Sigmoid colon (tissue), 7 donors: ENCODE results near the gene TBC1D2B. TPM values are rescaled to one million over a fixed set of nuclear protein-coding genes. Genes with fewer than 3 reads are reported as not detected.
A peak's percentile ranks its signal among the peaks of the same experiment; 100 is the strongest.

Experiments used
- DNase-seq: peaks from one replicate; pipeline ENCODE4 v3.0.0-alpha.2; 2019
- H3K27ac ChIP-seq, 4 donors: fragments of 200-600 bp; sonication (generic); one replicate each; pipeline ENCODE4 v1.5.1; 2016 to 2019; ENCODE audit warnings: mild to moderate bottlenecking in 1 of 4
- H3K27me3 ChIP-seq, 3 donors: fragments of 200-600 bp; sonication (generic); one replicate each; pipeline ENCODE4 v1.5.1; 2019; ENCODE audit warnings: mild to moderate bottlenecking in 1 of 3
- H3K36me3 ChIP-seq, 4 donors: fragments of 200-600 bp; sonication (generic); one replicate each; pipeline ENCODE4 v1.5.1; 2016 to 2019
- H3K4me1 ChIP-seq, 4 donors: fragments of 200-600 bp; sonication (generic); one replicate each; pipeline ENCODE4 v1.5.1; 2017 to 2019
- H3K4me3 ChIP-seq, 4 donors: fragments of 200-600 bp; sonication (generic); one replicate each; pipeline ENCODE4 v1.5.1; 2017 to 2019; ENCODE audit warnings: mild to moderate bottlenecking in 2 of 4, moderate library complexity in 1 of 4
- H3K9me3 ChIP-seq, 4 donors: fragments of 200-600 bp in 3 of 4; sonication (generic) in 3 of 4; one replicate each; pipeline versions ENCODE4 v1.5.1 to v1.6.1; 2013 to 2019
- EP300 ChIP-seq, 4 donors: sonication (generic); formaldehyde crosslinking; IDR thresholded peaks; one replicate each; pipeline ENCODE4 v1.6.1; 2017; ENCODE audit warnings: antibody characterized with exemption in 4 of 4
- POLR2A ChIP-seq, 2 donors: fragments of 450-650 bp; IDR thresholded peaks; one replicate each; pipeline ENCODE4 v1.6.1; 2016; ENCODE audit warnings: antibody characterized with exemption in 2 of 2, mild to moderate bottlenecking in 2 of 2, moderate library complexity in 2 of 2
- POLR2AphosphoS5 ChIP-seq, 4 donors: sonication (generic); formaldehyde crosslinking; IDR thresholded peaks; one replicate each; pipeline ENCODE4 v1.6.1; 2017; ENCODE audit warnings: antibody characterized with exemption in 4 of 4
- WGBS, 2 donors: extraction: QIAGEN DNeasy Blood & Tissue Kit; methylation state at CpG; one replicate each; pipeline ENCODE4 v1.1.7; 2013; 5-methylcytosine and 5-hydroxymethylcytosine counted together
- intact Hi-C: fragments of 100-400 bp; cut with DNase I; formaldehyde crosslinking; loops from one replicate; pipeline ENCODE4 v1.15.1; 2023
- polyA plus RNA-seq, 3 donors: library from polyadenylated mRNA; stranded (reverse); fragments of 200-250 nt; gene quantifications; one replicate each; pipeline ENCODE4 v1.2.3, GENCODE V29; 2013
- total RNA-seq, 4 donors: library from RNA; depleted of rRNA; stranded (reverse); fragments of >200 nt; gene quantifications; one replicate each; pipeline ENCODE4 v1.1.0, GENCODE V29; 2016
- TF ChIP-seq, protein P1 (sequence below), 4 experiments: fragments of 450-650 bp in 3 of 4; fragments of 200-600 bp in 1 of 4; IDR thresholded peaks; one replicate each; pipeline ENCODE4 v1.5.1; 2016 to 2019; ENCODE audit warnings: antibody characterized with exemption in 4 of 4, mild to moderate bottlenecking in 3 of 4, moderate library complexity in 2 of 4
- donor health status: healthy with polysubstance abuse.
- donor health status: Bipolar disorder and iron deficiency.
- donor health status: healthy.

TBC1D2B gene
- total and polyA plus RNA-seq, 7 donors = 7.6 to 47.1 (median 29.9) TPM

DNA sequence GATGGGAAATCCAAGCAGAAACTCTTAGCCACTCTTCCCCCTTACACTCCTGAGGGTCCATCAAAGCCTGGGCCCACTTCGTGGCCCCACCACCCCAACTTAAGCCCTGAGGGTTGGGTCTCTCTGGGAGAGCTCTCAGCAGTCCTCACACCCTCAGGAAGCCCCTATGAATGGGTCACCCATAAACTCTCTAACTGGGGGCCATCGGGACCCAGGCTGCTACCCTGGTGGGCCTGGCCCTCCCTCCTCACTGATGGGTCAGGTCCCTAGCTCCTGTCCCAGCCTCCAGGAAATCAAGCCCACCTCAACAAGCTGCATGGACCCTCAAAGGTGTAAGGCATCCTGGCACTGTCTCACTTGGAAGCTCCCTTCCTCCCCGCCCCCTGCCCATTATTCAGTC is 34.3 kb upstream of the TBC1D2B start:
- Histone ChIP-seq H3K4me1 (no peaks in the 10 kb centered on the region), H3K27me3 (no peaks in the 10 kb centered on the region), H3K4me3 (no peak overlapping the region), H3K27ac (no peak overlapping the region), H3K36me3 (no peaks in the 10 kb centered on the region), H3K9me3 (no peaks in the 10 kb centered on the region)
- TF ChIP-seq EP300 (IDR thresholded peaks at IDR 0.05) (no peak), POLR2A (IDR thresholded peaks at IDR 0.05) (no peak), POLR2AphosphoS5 (IDR thresholded peaks at IDR 0.05) (no peak)
- TF ChIP-seq, protein P1, sequence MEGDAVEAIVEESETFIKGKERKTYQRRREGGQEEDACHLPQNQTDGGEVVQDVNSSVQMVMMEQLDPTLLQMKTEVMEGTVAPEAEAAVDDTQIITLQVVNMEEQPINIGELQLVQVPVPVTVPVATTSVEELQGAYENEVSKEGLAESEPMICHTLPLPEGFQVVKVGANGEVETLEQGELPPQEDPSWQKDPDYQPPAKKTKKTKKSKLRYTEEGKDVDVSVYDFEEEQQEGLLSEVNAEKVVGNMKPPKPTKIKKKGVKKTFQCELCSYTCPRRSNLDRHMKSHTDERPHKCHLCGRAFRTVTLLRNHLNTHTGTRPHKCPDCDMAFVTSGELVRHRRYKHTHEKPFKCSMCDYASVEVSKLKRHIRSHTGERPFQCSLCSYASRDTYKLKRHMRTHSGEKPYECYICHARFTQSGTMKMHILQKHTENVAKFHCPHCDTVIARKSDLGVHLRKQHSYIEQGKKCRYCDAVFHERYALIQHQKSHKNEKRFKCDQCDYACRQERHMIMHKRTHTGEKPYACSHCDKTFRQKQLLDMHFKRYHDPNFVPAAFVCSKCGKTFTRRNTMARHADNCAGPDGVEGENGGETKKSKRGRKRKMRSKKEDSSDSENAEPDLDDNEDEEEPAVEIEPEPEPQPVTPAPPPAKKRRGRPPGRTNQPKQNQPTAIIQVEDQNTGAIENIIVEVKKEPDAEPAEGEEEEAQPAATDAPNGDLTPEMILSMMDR (IDR thresholded peaks at IDR 0.05) = no peak
- 91% methylated on average over 3 of the region's 3 CpGs for WGBS, 2 donors
- peak; percentile 47 for DNase-seq
- intact Hi-C loops = loop anchor here (5.0 to 10.0 kb wide), 2 partner anchors 83 to 311 kb away; no protein-coding TSS in a partner anchor

DNA sequence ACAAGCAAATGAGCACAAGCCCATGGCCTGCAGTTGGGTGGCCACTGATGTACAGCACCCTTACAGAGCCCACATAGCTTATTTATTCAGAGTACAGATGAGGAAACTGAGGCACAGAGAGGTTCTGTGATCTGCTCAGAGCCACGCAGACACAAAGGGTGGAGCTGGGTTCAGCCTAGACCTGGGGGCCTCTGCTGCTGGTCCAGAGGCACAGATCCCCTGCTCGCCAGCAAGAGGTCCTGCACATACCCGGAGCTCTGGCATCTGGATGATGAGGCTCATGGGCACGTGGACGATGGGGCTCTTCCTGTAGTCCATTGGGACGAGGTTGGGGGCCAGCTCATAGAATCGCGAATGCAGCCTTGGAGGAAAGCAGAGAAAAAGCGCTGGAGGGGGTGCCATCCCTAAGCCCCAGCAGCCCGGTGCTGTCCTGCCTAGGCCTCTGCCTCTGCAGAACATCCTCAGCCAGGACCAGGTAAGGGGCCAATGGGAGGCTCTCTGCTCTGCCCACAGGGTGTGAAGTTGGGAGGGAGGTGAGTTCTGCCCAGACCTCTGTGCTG is 33.5 kb upstream of the TBC1D2B start:
- DNase-seq = peak; percentile 43
- intact Hi-C loops = loop anchor here (5.0 to 10.0 kb wide), 2 partner anchors 84 to 311 kb away; no protein-coding TSS in a partner anchor
- H3K4me1 ChIP-seq = no peaks in the 10 kb centered on the region
- H3K27me3 ChIP-seq = no peaks in the 10 kb centered on the region
- H3K4me3 ChIP-seq = no peak overlapping the region
- 94 to 95% methylated on average over 10 of the region's 10 CpGs for WGBS, 2 donors
- TF ChIP-seq POLR2A (IDR thresholded peaks at IDR 0.05) = no peak
- TF ChIP-seq POLR2AphosphoS5 (IDR thresholded peaks at IDR 0.05) = no peak
- TF ChIP-seq, protein P1 (IDR thresholded peaks at IDR 0.05) = no peak
- no peak for TF ChIP-seq EP300 (IDR thresholded peaks at IDR 0.05)
- H3K9me3 ChIP-seq = no peaks in the 10 kb centered on the region
- H3K27ac ChIP-seq = no peak overlapping the region
- H3K36me3 ChIP-seq = no peaks in the 10 kb centered on the region

DNA sequence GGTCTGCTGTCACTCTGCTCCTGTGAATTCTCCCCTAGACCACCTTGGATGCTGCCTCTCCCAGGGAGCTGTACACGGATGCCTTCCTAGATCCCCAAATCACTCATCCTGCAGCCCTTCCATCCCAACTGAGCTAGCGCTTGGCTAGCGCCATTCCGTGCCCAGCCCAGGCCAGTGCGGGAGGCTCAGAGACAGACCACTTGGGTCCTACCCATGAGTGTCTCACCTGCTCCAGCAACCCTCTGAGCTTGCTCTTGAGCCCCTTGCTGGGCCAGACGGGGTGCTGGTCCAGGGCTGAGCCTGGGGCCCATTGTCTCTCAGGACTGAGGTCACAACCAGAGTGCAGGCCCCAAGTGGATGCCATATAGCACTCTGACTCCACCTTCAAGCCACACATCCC is 32.6 kb upstream of the TBC1D2B start:
- no peak overlapping the region for H3K27ac ChIP-seq
- H3K9me3 ChIP-seq = no peaks in the 10 kb centered on the region
- H3K36me3 ChIP-seq = no peaks in the 10 kb centered on the region
- intact Hi-C loops = loop anchor here (5.0 to 10.0 kb wide), 2 partner anchors 85 to 312 kb away; no protein-coding TSS in a partner anchor
- no peaks in the 10 kb centered on the region for H3K4me1 ChIP-seq
- H3K27me3 ChIP-seq = no peaks in the 10 kb centered on the region
- peak; percentile 52 for DNase-seq
- no peak for TF ChIP-seq POLR2AphosphoS5 (IDR thresholded peaks at IDR 0.05)
- no peak for TF ChIP-seq EP300 (IDR thresholded peaks at IDR 0.05)
- TF ChIP-seq, protein P1 (IDR thresholded peaks at IDR 0.05) = no peak
- no peak for TF ChIP-seq POLR2A (IDR thresholded peaks at IDR 0.05)
- 93 to 95% methylated on average over 6 of the region's 6 CpGs for WGBS, 2 donors
- H3K4me3 ChIP-seq = no peak overlapping the region

DNA sequence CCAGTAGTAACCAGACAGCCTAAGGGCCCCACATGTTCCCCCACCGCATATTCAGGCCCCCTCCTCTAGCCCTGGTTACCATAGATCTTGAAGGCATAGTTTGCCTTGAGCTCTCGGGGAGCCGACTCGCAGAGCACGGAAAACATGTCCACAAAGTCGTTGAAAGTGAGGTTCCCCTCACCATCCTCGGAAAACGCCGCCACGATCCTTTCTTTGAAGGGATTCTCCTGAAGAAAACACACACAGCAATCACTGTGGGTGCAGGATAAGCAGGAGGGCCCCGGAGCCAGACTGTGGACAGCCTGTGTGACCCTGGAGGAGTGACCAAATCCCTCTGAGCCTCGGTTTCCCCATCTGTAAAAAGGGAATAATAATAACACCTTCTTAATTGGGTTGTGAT is 31.6 kb upstream of the TBC1D2B start:
- intact Hi-C loops = loop anchor here (2.0 kb wide), 1 partner anchor 142 kb away; no protein-coding TSS in a partner anchor
- WGBS, 2 donors = 91 to 93% methylated on average over 12 of the region's 12 CpGs

More for the DNA sequence above, 31.6 kb upstream of the TBC1D2B start:
- Histone ChIP-seq H3K36me3 (no peaks in the 10 kb centered on the region), H3K9me3 (no peaks in the 10 kb centered on the region), H3K4me3 (no peak overlapping the region), H3K27me3 (no peaks in the 10 kb centered on the region), H3K27ac (no peak overlapping the region), H3K4me1 (no peaks in the 10 kb centered on the region)
- no peak for TF ChIP-seq POLR2A (IDR thresholded peaks at IDR 0.05)
- TF ChIP-seq, protein P1 (IDR thresholded peaks at IDR 0.05) = no peak
- no peak for TF ChIP-seq EP300 (IDR thresholded peaks at IDR 0.05)
- TF ChIP-seq POLR2AphosphoS5 (IDR thresholded peaks at IDR 0.05) = no peak
- DNase-seq = peak; percentile 48
